Measurements from ENCODE around the gene USP12. TPM values are rescaled to one million over a fixed set of nuclear protein-coding genes. Genes with fewer than 3 reads are reported as not detected.

USP12 gene
- total and polyA plus RNA-seq, 2 experiments from 2014 or later: 18.4 to 39.3 TPM

- peaks cover 4% of the 10 kb centered on the region for H3K4me1 ChIP-seq (ENCODE audit: insufficient read depth)
- Mint-ChIP-seq H3K4me3 (no peak overlapping the region), H3K9me3 (no peaks in the 10 kb centered on the region), H3K4me1 (peaks cover 11% of the 10 kb centered on the region), H3K36me3 (ENCODE audit: low read depth) (peaks cover 41% of the 10 kb centered on the region), H3K27ac (no peak overlapping the region), H3K27me3 (ENCODE audit: insufficient read depth, low read depth, poor library complexity) (peaks cover 4% of the 10 kb centered on the region)
- 0 out of 2 replicates have a peak, but pooled peaks cover 2% of the 10 kb centered on the region for H3K79me2 ChIP-seq (replicated peaks; ENCODE audit: insufficient read depth)
- no peak overlapping the region for H3K4me2 ChIP-seq
- no peak for TF ChIP-seq ZNF331 (CRISPR knock-in tag; IDR thresholded peaks at IDR 0.05; ENCODE audit: low read depth)
- no peak for TF ChIP-seq EZH2phosphoT487 (IDR thresholded peaks at IDR 0.05; ENCODE audit: unreplicated experiment)
- TF ChIP-seq, protein P1, sequence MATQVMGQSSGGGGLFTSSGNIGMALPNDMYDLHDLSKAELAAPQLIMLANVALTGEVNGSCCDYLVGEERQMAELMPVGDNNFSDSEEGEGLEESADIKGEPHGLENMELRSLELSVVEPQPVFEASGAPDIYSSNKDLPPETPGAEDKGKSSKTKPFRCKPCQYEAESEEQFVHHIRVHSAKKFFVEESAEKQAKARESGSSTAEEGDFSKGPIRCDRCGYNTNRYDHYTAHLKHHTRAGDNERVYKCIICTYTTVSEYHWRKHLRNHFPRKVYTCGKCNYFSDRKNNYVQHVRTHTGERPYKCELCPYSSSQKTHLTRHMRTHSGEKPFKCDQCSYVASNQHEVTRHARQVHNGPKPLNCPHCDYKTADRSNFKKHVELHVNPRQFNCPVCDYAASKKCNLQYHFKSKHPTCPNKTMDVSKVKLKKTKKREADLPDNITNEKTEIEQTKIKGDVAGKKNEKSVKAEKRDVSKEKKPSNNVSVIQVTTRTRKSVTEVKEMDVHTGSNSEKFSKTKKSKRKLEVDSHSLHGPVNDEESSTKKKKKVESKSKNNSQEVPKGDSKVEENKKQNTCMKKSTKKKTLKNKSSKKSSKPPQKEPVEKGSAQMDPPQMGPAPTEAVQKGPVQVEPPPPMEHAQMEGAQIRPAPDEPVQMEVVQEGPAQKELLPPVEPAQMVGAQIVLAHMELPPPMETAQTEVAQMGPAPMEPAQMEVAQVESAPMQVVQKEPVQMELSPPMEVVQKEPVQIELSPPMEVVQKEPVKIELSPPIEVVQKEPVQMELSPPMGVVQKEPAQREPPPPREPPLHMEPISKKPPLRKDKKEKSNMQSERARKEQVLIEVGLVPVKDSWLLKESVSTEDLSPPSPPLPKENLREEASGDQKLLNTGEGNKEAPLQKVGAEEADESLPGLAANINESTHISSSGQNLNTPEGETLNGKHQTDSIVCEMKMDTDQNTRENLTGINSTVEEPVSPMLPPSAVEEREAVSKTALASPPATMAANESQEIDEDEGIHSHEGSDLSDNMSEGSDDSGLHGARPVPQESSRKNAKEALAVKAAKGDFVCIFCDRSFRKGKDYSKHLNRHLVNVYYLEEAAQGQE (IDR thresholded peaks at IDR 0.05; ENCODE audit: unreplicated experiment): no peak
- TF ChIP-seq, protein P2, sequence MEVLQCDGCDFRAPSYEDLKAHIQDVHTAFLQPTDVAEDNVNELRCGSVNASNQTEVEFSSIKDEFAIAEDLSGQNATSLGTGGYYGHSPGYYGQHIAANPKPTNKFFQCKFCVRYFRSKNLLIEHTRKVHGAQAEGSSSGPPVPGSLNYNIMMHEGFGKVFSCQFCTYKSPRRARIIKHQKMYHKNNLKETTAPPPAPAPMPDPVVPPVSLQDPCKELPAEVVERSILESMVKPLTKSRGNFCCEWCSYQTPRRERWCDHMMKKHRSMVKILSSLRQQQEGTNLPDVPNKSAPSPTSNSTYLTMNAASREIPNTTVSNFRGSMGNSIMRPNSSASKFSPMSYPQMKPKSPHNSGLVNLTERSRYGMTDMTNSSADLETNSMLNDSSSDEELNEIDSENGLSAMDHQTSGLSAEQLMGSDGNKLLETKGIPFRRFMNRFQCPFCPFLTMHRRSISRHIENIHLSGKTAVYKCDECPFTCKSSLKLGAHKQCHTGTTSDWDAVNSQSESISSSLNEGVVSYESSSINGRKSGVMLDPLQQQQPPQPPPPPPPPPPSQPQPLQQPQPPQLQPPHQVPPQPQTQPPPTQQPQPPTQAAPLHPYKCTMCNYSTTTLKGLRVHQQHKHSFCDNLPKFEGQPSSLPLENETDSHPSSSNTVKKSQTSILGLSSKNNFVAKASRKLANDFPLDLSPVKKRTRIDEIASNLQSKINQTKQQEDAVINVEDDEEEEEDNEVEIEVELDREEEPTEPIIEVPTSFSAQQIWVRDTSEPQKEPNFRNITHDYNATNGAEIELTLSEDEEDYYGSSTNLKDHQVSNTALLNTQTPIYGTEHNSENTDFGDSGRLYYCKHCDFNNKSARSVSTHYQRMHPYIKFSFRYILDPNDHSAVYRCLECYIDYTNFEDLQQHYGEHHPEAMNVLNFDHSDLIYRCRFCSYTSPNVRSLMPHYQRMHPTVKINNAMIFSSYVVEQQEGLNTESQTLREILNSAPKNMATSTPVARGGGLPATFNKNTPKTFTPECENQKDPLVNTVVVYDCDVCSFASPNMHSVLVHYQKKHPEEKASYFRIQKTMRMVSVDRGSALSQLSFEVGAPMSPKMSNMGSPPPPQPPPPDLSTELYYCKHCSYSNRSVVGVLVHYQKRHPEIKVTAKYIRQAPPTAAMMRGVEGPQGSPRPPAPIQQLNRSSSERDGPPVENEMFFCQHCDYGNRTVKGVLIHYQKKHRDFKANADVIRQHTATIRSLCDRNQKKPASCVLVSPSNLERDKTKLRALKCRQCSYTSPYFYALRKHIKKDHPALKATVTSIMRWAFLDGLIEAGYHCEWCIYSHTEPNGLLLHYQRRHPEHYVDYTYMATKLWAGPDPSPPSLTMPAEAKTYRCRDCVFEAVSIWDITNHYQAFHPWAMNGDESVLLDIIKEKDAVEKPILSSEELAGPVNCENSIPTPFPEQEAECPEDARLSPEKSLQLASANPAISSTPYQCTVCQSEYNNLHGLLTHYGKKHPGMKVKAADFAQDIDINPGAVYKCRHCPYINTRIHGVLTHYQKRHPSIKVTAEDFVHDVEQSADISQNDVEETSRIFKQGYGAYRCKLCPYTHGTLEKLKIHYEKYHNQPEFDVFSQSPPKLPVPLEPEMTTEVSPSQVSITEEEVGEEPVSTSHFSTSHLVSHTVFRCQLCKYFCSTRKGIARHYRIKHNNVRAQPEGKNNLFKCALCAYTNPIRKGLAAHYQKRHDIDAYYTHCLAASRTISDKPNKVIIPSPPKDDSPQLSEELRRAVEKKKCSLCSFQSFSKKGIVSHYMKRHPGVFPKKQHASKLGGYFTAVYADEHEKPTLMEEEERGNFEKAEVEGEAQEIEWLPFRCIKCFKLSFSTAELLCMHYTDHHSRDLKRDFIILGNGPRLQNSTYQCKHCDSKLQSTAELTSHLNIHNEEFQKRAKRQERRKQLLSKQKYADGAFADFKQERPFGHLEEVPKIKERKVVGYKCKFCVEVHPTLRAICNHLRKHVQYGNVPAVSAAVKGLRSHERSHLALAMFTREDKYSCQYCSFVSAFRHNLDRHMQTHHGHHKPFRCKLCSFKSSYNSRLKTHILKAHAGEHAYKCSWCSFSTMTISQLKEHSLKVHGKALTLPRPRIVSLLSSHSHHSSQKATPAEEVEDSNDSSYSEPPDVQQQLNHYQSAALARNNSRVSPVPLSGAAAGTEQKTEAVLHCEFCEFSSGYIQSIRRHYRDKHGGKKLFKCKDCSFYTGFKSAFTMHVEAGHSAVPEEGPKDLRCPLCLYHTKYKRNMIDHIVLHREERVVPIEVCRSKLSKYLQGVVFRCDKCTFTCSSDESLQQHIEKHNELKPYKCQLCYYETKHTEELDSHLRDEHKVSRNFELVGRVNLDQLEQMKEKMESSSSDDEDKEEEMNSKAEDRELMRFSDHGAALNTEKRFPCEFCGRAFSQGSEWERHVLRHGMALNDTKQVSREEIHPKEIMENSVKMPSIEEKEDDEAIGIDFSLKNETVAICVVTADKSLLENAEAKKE (CRISPR knock-in tag; IDR thresholded peaks at IDR 0.05): no peak
- no peak for TF ChIP-seq CTCF (conservative IDR thresholded peaks at IDR 0.05; ENCODE audit: low read depth in 2 of 2)
- TF ChIP-seq NANOG (IDR thresholded peaks at IDR 0.05; ENCODE audit: borderline replicate concordance): no peak
- no peak for TF ChIP-seq CREB1 (CRISPR knock-in tag; IDR thresholded peaks at IDR 0.05; ENCODE audit: low read depth)
- no peak for TF ChIP-seq JUNB (IDR thresholded peaks at IDR 0.05; ENCODE audit: unreplicated experiment)
- TF ChIP-seq EZH2 (IDR thresholded peaks at IDR 0.05; ENCODE audit: low read depth, unreplicated experiment): no peak
- no peak for TF ChIP-seq POLR2AphosphoS5 (IDR thresholded peaks at IDR 0.05; ENCODE audit: low read depth)
- TF ChIP-seq STAT1 (IDR thresholded peaks at IDR 0.05; ENCODE audit: unreplicated experiment): no peak
- TF ChIP-seq, protein P3, sequence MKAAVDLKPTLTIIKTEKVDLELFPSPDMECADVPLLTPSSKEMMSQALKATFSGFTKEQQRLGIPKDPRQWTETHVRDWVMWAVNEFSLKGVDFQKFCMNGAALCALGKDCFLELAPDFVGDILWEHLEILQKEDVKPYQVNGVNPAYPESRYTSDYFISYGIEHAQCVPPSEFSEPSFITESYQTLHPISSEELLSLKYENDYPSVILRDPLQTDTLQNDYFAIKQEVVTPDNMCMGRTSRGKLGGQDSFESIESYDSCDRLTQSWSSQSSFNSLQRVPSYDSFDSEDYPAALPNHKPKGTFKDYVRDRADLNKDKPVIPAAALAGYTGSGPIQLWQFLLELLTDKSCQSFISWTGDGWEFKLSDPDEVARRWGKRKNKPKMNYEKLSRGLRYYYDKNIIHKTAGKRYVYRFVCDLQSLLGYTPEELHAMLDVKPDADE (IDR thresholded peaks at IDR 0.05): no peak
- no peak for TF ChIP-seq ZNF114 (CRISPR knock-in tag; IDR thresholded peaks at IDR 0.05)
- H3K4me3 ChIP-seq: no peak overlapping the region
- 0 out of 2 replicates have a peak, but pooled peaks cover 9% of the 10 kb centered on the region for H4K20me1 ChIP-seq (replicated peaks; ENCODE audit: insufficient read depth)
- no peak overlapping the region for H3K27ac ChIP-seq (ENCODE audit: low read depth)
- DNase-seq (ENCODE audit: low spot score) (no peak), ATAC-seq (no peak)
- no peaks in the 10 kb centered on the region for H3K9me2 ChIP-seq (ENCODE audit: insufficient read depth)
- H3F3A ChIP-seq (replicated peaks; ENCODE audit: low read depth): no peaks in the 10 kb centered on the region
- no peaks in the 10 kb centered on the region for H3K27me3 ChIP-seq (ENCODE audit: insufficient read depth)
- H3K36me3 ChIP-seq (ENCODE audit: insufficient read depth): 0 out of 2 replicates have a peak, but pooled peaks cover 4% of the 10 kb centered on the region
- H2AFZ ChIP-seq: no peak overlapping the region
These were observed 88.4 kb downstream of the USP12 start for GRCh38 chr13:27083183-27083582.

All from GM23338 (cell line).